Gastrocnemius medialis (tissue), 4 donors: ENCODE results near the gene NUFIP2.

Source experiments
- POLR2A ChIP-seq, 2 donors: fragments of 450-650 bp; IDR thresholded peaks; one replicate each; pipeline ENCODE4 v1.6.1; 2017; ENCODE audit warnings: antibody characterized with exemption in 2 of 2, mild to moderate bottlenecking in 2 of 2, moderate library complexity in 2 of 2
- TF ChIP-seq, protein P1 (sequence below), 5 experiments: fragments of 450-650 bp in 3 of 5; fragments of 200-600 bp in 2 of 5; sonication (generic) in 2 of 5; IDR thresholded peaks in 4 of 5; conservative IDR thresholded peaks in 1 of 5; 1 replicate in 4 of 5; 2 replicates in 1 of 5; pipeline ENCODE4 v1.5.1; 2016 to 2019; ENCODE audit warnings: antibody characterized with exemption in 5 of 5, mild to moderate bottlenecking in 3 of 5, moderate library complexity in 3 of 5

DNA sequence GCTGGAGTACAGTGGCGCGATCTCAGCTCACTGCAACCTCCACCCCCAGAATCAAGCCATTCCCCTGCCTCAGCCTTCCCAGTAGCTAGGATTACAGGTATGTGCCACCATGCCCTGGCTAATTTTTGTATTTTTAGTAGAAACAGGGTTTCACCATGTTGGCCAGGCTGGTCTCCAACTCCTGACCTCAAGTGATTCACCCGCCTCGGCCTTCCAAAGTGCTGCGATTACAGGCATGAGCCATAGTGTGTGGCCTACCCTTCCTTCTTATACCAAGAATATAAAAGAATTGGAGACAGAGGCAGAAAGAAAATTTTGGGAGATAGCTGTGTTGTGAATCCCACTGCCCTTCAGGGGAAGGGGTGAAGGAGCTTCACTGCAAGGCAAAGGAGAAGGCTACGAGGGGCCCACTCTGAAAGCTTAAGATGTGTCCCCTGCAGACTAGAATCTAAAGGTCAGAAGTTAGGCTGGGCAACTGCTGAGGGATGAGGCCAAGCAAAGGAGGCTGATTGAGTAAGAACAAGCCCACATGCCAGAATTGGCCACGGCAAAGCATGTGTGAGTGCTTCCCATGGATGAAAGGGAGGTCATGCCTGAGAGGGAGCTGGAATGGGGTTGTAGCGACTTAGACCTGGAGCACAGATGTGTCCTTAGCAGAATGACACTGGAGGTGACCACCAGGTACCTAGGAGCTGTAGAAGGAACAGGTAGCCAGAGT, 55.7 kb downstream of the NUFIP2 start:
- TF ChIP-seq POLR2A (IDR thresholded peaks at IDR 0.05): no peak
- TF ChIP-seq, protein P1, sequence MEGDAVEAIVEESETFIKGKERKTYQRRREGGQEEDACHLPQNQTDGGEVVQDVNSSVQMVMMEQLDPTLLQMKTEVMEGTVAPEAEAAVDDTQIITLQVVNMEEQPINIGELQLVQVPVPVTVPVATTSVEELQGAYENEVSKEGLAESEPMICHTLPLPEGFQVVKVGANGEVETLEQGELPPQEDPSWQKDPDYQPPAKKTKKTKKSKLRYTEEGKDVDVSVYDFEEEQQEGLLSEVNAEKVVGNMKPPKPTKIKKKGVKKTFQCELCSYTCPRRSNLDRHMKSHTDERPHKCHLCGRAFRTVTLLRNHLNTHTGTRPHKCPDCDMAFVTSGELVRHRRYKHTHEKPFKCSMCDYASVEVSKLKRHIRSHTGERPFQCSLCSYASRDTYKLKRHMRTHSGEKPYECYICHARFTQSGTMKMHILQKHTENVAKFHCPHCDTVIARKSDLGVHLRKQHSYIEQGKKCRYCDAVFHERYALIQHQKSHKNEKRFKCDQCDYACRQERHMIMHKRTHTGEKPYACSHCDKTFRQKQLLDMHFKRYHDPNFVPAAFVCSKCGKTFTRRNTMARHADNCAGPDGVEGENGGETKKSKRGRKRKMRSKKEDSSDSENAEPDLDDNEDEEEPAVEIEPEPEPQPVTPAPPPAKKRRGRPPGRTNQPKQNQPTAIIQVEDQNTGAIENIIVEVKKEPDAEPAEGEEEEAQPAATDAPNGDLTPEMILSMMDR (IDR thresholded peaks at IDR 0.05 in 4 of 5, conservative IDR thresholded peaks at IDR 0.05 in 1 of 5): no peak
